OCI-LY7 (cell line): ENCODE measurements around the gene SLC44A5.

ENCODE experiments used
- EZH2phosphoT487 ChIP-seq: fragments of 200-600 bp; sonication (generic); IDR thresholded peaks from 2 replicates; pipeline ENCODE4 v1.6.1; 2018; ENCODE audit warnings: low read depth, borderline replicate concordance, mild to moderate bottlenecking, mixed run types, antibody characterized with exemption, low read length, moderate library complexity, mixed read lengths
- TF ChIP-seq, protein P1 (sequence below): fragments of 200-600 bp; sonication (generic); conservative IDR thresholded peaks from 2 replicates; pipeline ENCODE4 v1.5.1; 2014; ENCODE audit warnings: mild to moderate bottlenecking, antibody characterized with exemption, low read length, moderate library complexity, mixed read lengths

GRCh38 chr1:75613916-75614315, 3.0 kb upstream of the SLC44A5 start:
- TF ChIP-seq, protein P1, sequence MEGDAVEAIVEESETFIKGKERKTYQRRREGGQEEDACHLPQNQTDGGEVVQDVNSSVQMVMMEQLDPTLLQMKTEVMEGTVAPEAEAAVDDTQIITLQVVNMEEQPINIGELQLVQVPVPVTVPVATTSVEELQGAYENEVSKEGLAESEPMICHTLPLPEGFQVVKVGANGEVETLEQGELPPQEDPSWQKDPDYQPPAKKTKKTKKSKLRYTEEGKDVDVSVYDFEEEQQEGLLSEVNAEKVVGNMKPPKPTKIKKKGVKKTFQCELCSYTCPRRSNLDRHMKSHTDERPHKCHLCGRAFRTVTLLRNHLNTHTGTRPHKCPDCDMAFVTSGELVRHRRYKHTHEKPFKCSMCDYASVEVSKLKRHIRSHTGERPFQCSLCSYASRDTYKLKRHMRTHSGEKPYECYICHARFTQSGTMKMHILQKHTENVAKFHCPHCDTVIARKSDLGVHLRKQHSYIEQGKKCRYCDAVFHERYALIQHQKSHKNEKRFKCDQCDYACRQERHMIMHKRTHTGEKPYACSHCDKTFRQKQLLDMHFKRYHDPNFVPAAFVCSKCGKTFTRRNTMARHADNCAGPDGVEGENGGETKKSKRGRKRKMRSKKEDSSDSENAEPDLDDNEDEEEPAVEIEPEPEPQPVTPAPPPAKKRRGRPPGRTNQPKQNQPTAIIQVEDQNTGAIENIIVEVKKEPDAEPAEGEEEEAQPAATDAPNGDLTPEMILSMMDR, result no peak
- TF ChIP-seq EZH2phosphoT487, result no peak
